GM21529 (cell line): ENCODE results near the gene RFLNA.

Experiments used
- ATAC-seq: cut with Tn5 transposase; IDR thresholded peaks from one replicate; pipeline ENCODE4 v1.9.1; 2021; ENCODE audit not compliant: unreplicated experiment

Gene RFLNA

GRCh38 chr12:124336742-124337520 lies 42.0 kb downstream of the RFLNA start:
- ATAC-seq: no peak

GRCh38 chr12:124337622-124338021 lies 42.7 kb downstream of the RFLNA start:
- no peak for ATAC-seq

- no peak for ATAC-seq
These were observed 43.6 kb downstream of the RFLNA start for GRCh38 chr12:124338448-124338847.

GRCh38 chr12:124338876-124339603 lies 44.1 kb downstream of the RFLNA start:
- ATAC-seq: no peak

GRCh38 chr12:124340080-124340900 lies 45.4 kb downstream of the RFLNA start:
- ATAC-seq: no peak

GRCh38 chr12:124341645-124342069 lies 46.8 kb downstream of the RFLNA start:
- ATAC-seq: no peak

GRCh38 chr12:124344022-124344421 lies 49.1 kb downstream of the RFLNA start:
- ATAC-seq: no peak

GRCh38 chr12:124344526-124344925 lies 49.6 kb downstream of the RFLNA start:
- no peak for ATAC-seq

- no peak for ATAC-seq
These were observed 50.9 kb downstream of the RFLNA start for GRCh38 chr12:124345795-124346194.

- ATAC-seq: no peak
These were observed 51.7 kb downstream of the RFLNA start for GRCh38 chr12:124346425-124347168.

- no peak for ATAC-seq
These were observed 52.4 kb downstream of the RFLNA start for GRCh38 chr12:124347335-124347734.

- ATAC-seq: no peak
These were observed 53.1 kb downstream of the RFLNA start for GRCh38 chr12:124347805-124348658.

- no peak for ATAC-seq
These were observed 53.9 kb downstream of the RFLNA start for GRCh38 chr12:124348659-124349380.

GRCh38 chr12:124350491-124350890 lies 55.6 kb downstream of the RFLNA start:
- no peak for ATAC-seq

GRCh38 chr12:124351422-124351821 lies 56.5 kb downstream of the RFLNA start:
- ATAC-seq: no peak

- no peak for ATAC-seq
These were observed 57.4 kb downstream of the RFLNA start for GRCh38 chr12:124352257-124352656.

- no peak for ATAC-seq
These were observed 57.9 kb downstream of the RFLNA start for GRCh38 chr12:124352839-124353238.

GRCh38 chr12:124354400-124354799 lies 59.5 kb downstream of the RFLNA start:
- no peak for ATAC-seq

- ATAC-seq: no peak
These were observed 61.3 kb downstream of the RFLNA start for GRCh38 chr12:124356221-124356620.
